ENCODE measurements around the gene VPREB3.

GRCh38 chr22:23709107-23709506 lies 45.1 kb downstream of the VPREB3 start:
- TF ChIP-seq, protein P1, sequence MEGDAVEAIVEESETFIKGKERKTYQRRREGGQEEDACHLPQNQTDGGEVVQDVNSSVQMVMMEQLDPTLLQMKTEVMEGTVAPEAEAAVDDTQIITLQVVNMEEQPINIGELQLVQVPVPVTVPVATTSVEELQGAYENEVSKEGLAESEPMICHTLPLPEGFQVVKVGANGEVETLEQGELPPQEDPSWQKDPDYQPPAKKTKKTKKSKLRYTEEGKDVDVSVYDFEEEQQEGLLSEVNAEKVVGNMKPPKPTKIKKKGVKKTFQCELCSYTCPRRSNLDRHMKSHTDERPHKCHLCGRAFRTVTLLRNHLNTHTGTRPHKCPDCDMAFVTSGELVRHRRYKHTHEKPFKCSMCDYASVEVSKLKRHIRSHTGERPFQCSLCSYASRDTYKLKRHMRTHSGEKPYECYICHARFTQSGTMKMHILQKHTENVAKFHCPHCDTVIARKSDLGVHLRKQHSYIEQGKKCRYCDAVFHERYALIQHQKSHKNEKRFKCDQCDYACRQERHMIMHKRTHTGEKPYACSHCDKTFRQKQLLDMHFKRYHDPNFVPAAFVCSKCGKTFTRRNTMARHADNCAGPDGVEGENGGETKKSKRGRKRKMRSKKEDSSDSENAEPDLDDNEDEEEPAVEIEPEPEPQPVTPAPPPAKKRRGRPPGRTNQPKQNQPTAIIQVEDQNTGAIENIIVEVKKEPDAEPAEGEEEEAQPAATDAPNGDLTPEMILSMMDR (conservative IDR thresholded peaks at IDR 0.05): no peak
- TF ChIP-seq ZFX (IDR thresholded peaks at IDR 0.05): no peak
